Panc1 (cell line): Measurements from ENCODE around the gene PSMD6. TPM values are rescaled to one million over a fixed set of nuclear protein-coding genes. Genes with fewer than 3 reads are reported as not detected.

Experiments
- ATAC-seq: fragments of 200-7000 bp; cut with Tn5 transposase; 2 replicates; pipeline ENCODE4 v1.9.1; 2020; ENCODE audit warnings: mild to moderate bottlenecking, moderate library complexity
- BruUV-seq: library from RNA; stranded (reverse); fragments of 400-500 nt; replicated peaks from 2 replicates; lab custom pipeline; 2021; lab: Mats Ljungman, UMichigan
- CTCF ChIA-PET: fragments of 300-600 bp; sonication (Branson Sonifier 250); formaldehyde crosslinking; loops from one replicate; lab custom pipeline; 2022; ENCODE audit warnings: antibody characterized with exemption; lab: Charles Lee
- POLR2A ChIA-PET: fragments of 300-600 bp; sonication (Branson Sonifier 250); formaldehyde crosslinking; loops from one replicate; lab custom pipeline; 2022; ENCODE audit warnings: antibody characterized with exemption; lab: Charles Lee
- DNase-seq: peaks from one replicate; pipeline ENCODE4 v3.0.0-alpha.2; 2010; ENCODE audit warnings: low read depth, low spot score
- H3K27ac ChIP-seq: 2 replicates; pipeline ENCODE4 v1.5.1; 2011; ENCODE audit warnings: mild to moderate bottlenecking, low read length, inconsistent platforms
- H3K27me3 ChIP-seq: fragments of 200-500 bp; sonication (Bioruptor generic); 2 replicates; pipeline ENCODE4 v1.6.0; 2014; ENCODE audit warnings: low read length, inconsistent platforms; ENCODE audit not compliant: control insufficient read depth, insufficient read depth
- H3K36me3 ChIP-seq: fragments of 200-500 bp; sonication (Bioruptor generic); 2 replicates; pipeline ENCODE4 v1.5.1; 2014; ENCODE audit warnings: inconsistent platforms, mild to moderate bottlenecking, low read length, moderate library complexity; ENCODE audit not compliant: control insufficient read depth, insufficient read depth
- H3K4me1 ChIP-seq: 2 replicates; pipeline ENCODE4 v1.5.1; 2011; ENCODE audit warnings: inconsistent platforms, mild to moderate bottlenecking, low read length, moderate library complexity; ENCODE audit not compliant: control insufficient read depth, insufficient read depth
- H3K4me3 ChIP-seq, 2 experiments: 2 replicates each; pipeline ENCODE4 v1.5.1; 2011 to 2012; ENCODE audit warnings: low read depth in 2 of 2, low read length in 2 of 2, mild to moderate bottlenecking in 2 of 2, inconsistent platforms in 1 of 2, moderate library complexity in 1 of 2
- H3K9me3 ChIP-seq: fragments of 200-500 bp; sonication (Bioruptor generic); 2 replicates; pipeline ENCODE4 v1.5.1; 2014; ENCODE audit warnings: low read depth, mild to moderate bottlenecking, inconsistent platforms, low read length, moderate library complexity; ENCODE audit not compliant: control insufficient read depth, insufficient read depth
- CTCF ChIP-seq: fragments of 450-650 bp; IDR thresholded peaks from 2 replicates; pipeline ENCODE4 v1.5.1; 2017; ENCODE audit warnings: mild to moderate bottlenecking
- POLR2AphosphoS5 ChIP-seq: IDR thresholded peaks from 2 replicates; pipeline ENCODE4 v1.6.1; 2012; ENCODE audit warnings: mild to moderate bottlenecking, low read depth, low read length, moderate library complexity
- REST ChIP-seq, 2 experiments: IDR thresholded peaks; 2 replicates each; pipeline ENCODE4 v1.6.1; 2011 to 2012; ENCODE audit warnings: low read depth in 2 of 2, control low read depth in 1 of 2, low read length in 1 of 2, mild to moderate bottlenecking in 1 of 2, moderate library complexity in 1 of 2; ENCODE audit not compliant: insufficient read depth in 1 of 2
- SIN3A ChIP-seq: IDR thresholded peaks from 2 replicates; pipeline ENCODE4 v1.6.1; 2012; ENCODE audit warnings: low read depth, mild to moderate bottlenecking, low read length, moderate library complexity, borderline replicate concordance; ENCODE audit not compliant: insufficient read depth
- TCF7L2 ChIP-seq: IDR thresholded peaks from 2 replicates; pipeline ENCODE4 v1.6.1; 2011; ENCODE audit warnings: mild to moderate bottlenecking, low read depth, low read length, inconsistent platforms
- in situ Hi-C: cut with HindIII; loops from 2 replicates; pipeline ENCODE4 v1.10.0; 2016; ENCODE audit warnings: low sequenced_read_pairs, low pct_unique_long_range_greater_than_20kb
- intact Hi-C: fragments of 100-400 bp; cut with micrococcal nuclease; formaldehyde crosslinking; loops from one replicate; pipeline ENCODE4 v1.10.0; 2022; ENCODE audit not compliant: unreplicated experiment
- total RNA-seq: library from RNA; stranded (reverse); gene quantifications from one replicate; pipeline ENCODE4 v1.2.1, GENCODE V29; 2021; ENCODE audit not compliant: unreplicated experiment

Gene PSMD6
- total RNA-seq, 1 experiment from 2014 or later = 55.6 TPM

- CTCF ChIA-PET = no interaction called here
- BruUV-seq = no TSS peak
Measured at GRCh38 chr3:63966871-63967270, 56.4 kb downstream of the PSMD6 start.

GRCh38 chr3:63966007-63966406, 57.3 kb downstream of the PSMD6 start:
- Histone ChIP-seq H3K27ac (no peak overlapping the region), H3K4me1 (no peaks in the 10 kb centered on the region; the same call in 1 of the 2 replicates), H3K27me3 (no peaks in the 10 kb centered on the region), H3K4me3 (no peak overlapping the region), H3K9me3 (no peaks in the 10 kb centered on the region), H3K36me3 (no peaks in the 10 kb centered on the region)
- ATAC-seq (no peak), DNase-seq (no peak)
- intact Hi-C loops = no loop called here
- ChIA-PET POLR2A (no interaction called here), CTCF (no interaction called here)
- no TSS peak for BruUV-seq
- in situ Hi-C loops = no loop called here
- TF ChIP-seq SIN3A (no peak), REST (IDR thresholded peaks at IDR 0.05; ENCODE audit: insufficient read depth in 1 of 2, low read depth in 2 of 2, low read length in 1 of 2) (no peak), CTCF (no peak), POLR2AphosphoS5 (no peak), TCF7L2 (no peak)

More at GRCh38 chr3:63966871-63967270, 56.4 kb downstream of the PSMD6 start:
- POLR2A ChIA-PET = no interaction called here
- Histone ChIP-seq H3K4me3 (no peak overlapping the region), H3K4me1 (no peaks in the 10 kb centered on the region), H3K27me3 (no peaks in the 10 kb centered on the region), H3K9me3 (no peaks in the 10 kb centered on the region), H3K36me3 (no peaks in the 10 kb centered on the region), H3K27ac (no peak overlapping the region)
- intact Hi-C loops (no loop called here), in situ Hi-C loops (no loop called here)
- no peak for DNase-seq
- ATAC-seq = no peak
- TF ChIP-seq SIN3A = no peak
- no peak for TF ChIP-seq TCF7L2
- TF ChIP-seq POLR2AphosphoS5 = no peak
- TF ChIP-seq CTCF = no peak
- no peak for TF ChIP-seq REST (IDR thresholded peaks at IDR 0.05; ENCODE audit: insufficient read depth in 1 of 2, low read depth in 2 of 2, low read length in 1 of 2)
